HG03342 (cell line): ENCODE measurements around the gene MOGAT1.
A peak's percentile ranks its signal among the peaks of the same experiment; 100 is the strongest.
"Not testable (repeated sequence)": the region's sequence is repeated elsewhere in the genome, so short reads cannot be mapped to it uniquely, and the experiment has no call there.

Experiments used
- ATAC-seq: cut with Tn5 transposase; IDR thresholded peaks from one replicate; pipeline ENCODE4 v1.9.1; 2021; ENCODE audit warnings: mild to moderate bottlenecking, moderate library complexity; ENCODE audit not compliant: unreplicated experiment

Gene MOGAT1

GRCh38 chr2:222709191-222709891, 37.9 kb downstream of the MOGAT1 start:
- ATAC-seq: peak; percentile 67

DNA sequence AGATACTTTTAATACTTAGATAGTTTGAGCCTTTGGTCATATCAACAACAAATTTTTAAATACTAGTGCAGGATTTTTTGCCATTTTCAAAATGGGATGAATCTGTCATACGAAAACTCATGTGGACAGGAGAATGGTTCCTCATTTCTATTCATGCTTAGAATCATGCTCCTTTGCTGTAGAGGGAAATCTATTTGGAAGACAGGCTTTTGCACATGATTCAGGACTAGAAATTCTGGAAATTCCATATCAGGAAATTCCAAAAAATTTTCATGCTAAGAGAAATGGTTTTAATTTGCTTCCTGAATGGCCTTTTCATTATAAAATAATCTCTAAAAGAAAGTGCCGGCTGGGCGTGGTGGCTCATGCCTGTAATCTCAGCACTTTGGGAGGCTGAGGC, 39.3 kb downstream of the MOGAT1 start:
- ATAC-seq: no peak

DNA sequence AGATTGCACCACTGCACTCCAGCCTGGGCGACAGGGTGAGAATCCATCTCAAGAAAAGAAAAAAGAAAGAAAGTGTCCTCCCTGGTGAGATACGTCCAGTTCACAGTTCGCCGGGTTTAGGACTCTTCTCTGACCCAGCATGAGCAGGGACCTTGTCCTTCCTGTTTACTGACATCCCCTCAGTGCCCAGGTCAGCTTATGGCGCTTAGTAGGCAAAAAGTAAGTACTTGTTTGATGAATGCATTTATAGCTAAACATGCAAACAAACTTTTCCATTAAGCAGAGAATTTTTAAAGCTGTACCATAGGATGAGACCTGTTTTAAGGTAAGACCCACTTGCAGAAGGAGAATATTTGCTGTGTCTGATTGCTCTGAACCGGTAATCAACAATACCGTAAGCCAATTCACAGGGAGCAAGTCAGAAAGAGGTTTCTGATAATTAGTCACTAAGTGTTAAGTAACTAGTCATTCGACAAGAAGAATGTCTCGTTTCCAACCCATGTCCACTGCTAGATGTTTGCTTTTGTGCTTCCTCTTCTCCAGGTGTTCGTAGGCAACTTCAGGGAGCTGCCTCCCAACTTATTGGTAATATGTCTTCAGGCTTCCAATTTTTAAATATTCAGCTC, 40.0 kb downstream of the MOGAT1 start:
- ATAC-seq: no peak

- no peak for ATAC-seq
These were observed 41.5 kb downstream of the MOGAT1 start for GRCh38 chr2:222713002-222713401.

GRCh38 chr2:222714361-222715241, 43.1 kb downstream of the MOGAT1 start:
- no peak for ATAC-seq

DNA sequence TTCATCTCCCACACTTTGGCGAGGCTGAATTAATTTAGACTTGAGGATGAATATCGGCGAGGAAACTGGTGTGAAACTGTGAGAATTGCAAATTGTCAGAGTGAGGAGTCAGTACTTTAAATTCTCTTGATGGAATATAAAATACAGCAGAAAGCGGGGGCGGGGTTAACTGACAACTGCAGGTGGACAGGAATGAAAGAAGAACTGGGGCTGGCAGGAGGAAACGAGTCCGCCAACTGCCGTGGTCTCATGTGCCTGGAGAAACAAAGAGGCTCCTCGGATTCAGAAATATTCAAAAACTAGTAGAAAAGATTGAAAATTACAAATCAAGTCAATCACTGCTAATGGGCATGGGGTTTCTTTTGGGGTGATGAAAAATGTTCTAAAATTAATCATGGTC, 44.3 kb downstream of the MOGAT1 start:
- ATAC-seq: no peak

DNA sequence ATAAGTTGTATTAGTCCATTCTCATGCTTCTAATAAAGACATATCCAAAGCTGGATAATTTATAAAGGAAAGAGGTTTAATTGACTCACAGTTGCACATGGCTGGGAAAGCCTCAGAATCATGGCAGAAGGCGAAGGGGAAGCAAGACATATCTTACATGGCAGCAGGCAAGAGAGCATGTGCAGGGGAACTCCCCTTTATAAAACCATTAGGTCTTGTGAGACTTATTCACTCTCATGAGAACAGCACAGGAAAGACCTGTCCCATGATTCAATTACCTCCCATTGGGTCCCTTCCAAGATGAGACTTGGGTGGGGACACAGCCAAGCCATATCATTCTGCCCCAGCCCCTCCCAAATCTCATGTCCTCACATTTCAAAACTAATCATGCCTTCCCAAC, 48.3 kb downstream of the MOGAT1 start:
- ATAC-seq: not testable (repeated sequence)

- ATAC-seq: not testable (repeated sequence)
These were observed 50.1 kb downstream of the MOGAT1 start for GRCh38 chr2:222721597-222721996.

DNA sequence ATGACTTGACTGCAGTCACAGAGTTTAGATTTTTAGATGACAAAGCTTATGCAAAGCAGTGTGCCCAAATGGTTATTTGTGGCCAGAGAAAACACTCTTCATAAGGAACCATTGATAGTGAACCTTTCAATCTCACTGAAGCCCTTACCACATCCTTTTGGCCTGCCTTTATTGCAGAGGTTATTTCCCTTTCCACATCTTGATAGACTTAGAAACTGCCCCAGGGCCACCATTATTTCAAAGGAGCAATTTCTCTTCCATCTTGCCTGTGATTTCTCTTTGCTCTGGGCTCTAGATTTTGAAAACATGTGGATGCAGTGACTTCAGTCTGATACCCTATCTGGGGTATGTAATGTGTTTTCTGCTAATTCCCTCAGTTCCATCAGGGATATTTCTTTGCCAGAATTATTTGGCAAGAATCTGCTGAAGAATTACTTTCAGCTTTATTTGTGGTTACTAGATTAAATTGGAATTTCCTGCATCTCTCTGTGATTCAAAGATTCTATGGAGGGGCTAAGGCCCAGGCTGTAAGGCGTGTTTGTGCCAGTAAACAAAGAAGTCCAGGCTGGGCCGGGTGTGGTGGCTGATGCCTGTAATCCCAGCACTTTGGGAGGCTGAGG, 51.0 kb downstream of the MOGAT1 start:
- ATAC-seq: peak; percentile 98

DNA sequence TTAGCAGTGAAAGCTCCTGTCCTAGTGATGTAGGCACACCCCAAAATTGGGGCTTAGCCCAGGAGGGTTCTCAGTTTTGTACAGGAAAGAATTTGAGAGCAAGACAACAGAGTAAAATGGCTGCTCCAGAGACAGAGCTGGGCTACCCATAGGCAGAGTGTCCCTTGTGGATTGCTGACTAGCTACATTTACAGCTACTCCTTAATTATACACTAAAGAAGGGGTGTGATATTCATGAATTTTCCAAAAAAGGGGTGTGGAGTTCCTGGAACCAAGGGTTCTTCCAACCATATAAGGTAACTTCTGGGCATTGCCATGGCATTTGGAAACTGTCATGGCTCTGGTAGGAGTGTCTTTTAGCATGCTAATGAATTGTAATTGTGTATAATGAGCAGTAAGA, 52.8 kb downstream of the MOGAT1 start:
- no peak for ATAC-seq

- ATAC-seq: no peak
These were observed 57.2 kb downstream of the MOGAT1 start for GRCh38 chr2:222728621-222729020.

DNA sequence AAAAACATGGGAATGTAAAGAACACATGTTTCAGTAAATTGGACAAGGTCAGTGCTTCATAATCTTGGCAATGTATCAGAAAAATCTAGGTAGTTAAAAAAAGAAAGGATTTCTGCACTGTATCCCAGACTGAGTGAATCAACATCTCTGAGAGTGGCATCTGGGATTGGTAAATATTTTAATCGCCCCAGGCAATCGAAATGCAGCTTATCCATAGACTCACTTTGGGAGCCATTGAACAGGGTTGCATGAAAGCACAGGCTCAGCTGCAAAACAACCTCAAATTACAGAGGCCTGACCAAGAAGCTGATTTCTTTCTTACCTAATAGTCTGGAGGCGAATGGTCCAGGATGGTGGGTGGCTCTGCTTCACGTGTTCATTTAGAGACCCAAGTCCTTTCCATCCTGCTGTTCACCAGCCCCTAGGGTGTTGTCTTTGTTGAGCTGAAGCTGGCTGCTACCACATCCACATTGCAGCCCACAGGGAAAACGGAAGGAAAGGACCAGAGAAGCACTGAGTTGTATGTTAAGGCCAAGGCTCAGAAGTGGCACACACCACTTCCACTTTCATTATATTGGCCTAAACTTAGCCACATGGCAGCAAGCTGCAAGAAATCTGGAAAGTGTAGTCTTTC, 59.0 kb downstream of the MOGAT1 start:
- ATAC-seq: peak; percentile 56

GRCh38 chr2:222731201-222731621, 59.8 kb downstream of the MOGAT1 start:
- no peak for ATAC-seq

GRCh38 chr2:222732489-222733178, 61.2 kb downstream of the MOGAT1 start:
- no peak for ATAC-seq

GRCh38 chr2:222733470-222733845, 62.0 kb downstream of the MOGAT1 start:
- ATAC-seq: no peak

DNA sequence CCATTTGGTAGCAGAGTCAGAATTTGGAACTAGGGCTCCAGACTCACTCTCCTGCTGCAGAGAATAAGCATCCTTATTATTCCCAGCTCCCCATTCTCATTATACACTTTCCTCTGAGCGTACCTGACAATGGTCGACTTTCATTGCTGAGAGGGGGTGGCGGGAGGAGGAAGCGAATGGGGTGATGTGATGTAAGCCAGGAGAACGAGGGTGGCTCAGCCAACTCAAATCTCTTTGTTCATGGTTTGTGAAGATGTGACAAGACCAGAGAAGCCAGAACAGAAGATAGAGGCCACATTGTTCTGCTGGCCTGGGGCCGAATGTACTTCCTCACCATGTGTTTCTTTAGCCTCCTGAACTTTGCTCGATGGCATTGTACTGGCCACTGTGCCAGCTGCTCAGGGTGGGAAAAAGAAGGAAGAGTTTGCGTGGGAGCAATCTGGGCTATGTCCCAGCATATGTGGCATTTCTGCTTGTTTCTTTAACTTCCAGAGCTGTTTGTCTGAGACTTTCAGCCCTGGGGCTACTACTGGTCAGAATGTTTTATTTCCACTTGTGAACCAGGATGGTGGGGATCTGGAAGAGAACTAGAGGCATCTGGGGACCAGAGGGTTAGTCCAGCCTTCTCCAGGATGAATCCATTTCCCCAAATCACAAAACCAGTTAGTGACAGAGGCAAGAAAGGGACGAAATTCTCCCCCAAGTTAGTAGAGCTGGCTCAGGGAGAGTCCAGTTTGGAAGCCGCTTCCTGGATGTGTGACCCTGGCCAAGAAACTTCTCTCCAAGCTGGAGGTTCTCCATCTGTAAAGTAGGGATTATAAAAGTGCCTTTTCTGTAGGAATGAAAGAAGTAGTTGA, 62.6 kb downstream of the MOGAT1 start:
- ATAC-seq: no peak

DNA sequence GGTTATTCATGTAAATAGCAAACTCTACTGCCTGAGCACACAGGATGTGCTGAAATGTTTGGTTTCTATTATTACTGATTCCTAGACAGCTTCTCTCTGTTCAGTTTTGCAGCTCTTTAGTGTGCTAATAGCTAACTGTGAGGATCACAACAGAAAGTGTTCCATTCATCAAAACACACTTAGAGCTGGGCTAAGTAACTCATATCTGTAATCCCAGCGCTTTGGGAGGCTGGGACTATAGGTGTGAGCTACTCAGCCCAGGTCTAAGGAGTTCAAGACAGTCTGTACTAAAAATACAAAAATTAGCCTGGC, 63.2 kb downstream of the MOGAT1 start:
- peak; percentile 76 for ATAC-seq

DNA sequence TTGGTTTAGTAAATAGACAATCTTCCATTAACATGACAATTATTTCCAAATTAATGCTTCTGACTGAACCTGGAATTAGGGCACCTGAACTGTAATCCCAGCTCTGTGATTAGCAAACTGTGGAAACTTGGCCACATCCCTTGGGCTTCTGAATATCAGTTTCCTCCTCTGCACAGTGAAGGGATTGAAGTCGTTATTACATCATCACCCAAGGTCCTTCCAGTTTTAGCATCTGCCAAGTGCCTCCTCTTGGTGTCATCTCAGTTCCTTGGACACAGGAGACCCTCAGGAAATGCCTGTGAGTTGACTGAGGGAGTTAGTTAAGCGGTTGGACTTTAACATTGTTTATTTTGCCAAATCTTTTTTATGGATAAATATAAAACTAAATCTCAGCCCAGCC, 64.8 kb downstream of the MOGAT1 start:
- ATAC-seq: no peak

GRCh38 chr2:222736924-222737323, 65.5 kb downstream of the MOGAT1 start:
- ATAC-seq: no peak

DNA sequence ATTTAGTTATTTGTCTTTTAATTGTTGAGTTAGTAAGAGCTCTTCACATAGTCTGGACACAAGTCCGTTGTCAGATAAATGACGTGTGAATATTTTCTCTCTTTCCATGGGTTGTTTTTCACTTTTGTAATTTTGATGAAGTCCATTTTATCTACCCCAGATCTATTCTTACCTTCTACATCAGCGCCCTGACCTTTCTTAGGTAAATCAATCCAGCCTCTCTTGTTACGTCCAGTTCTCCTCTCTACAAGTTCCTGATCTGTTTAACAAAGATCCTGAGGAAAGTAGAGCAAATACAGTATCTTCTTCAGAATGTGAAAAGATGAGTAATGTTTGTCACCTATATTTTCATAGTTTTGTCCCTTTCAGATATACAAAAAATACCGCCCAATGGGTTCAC, 66.9 kb downstream of the MOGAT1 start:
- no peak for ATAC-seq
